ELF-1 (cell line): ENCODE results near the gene UBAP1.
"Not testable (repeated sequence)": the region's sequence is repeated elsewhere in the genome, so short reads cannot be mapped to it uniquely, and the experiment has no call there.

Source experiments
- DNase-seq: peaks from one replicate; pipeline ENCODE4 v3.0.0-alpha.2; 2016; ENCODE audit warnings: low read depth, low spot score

UBAP1 gene

GRCh38 chr9:34179213-34180136 lies 632 bp downstream of the UBAP1 start:
- no peak for DNase-seq

DNA sequence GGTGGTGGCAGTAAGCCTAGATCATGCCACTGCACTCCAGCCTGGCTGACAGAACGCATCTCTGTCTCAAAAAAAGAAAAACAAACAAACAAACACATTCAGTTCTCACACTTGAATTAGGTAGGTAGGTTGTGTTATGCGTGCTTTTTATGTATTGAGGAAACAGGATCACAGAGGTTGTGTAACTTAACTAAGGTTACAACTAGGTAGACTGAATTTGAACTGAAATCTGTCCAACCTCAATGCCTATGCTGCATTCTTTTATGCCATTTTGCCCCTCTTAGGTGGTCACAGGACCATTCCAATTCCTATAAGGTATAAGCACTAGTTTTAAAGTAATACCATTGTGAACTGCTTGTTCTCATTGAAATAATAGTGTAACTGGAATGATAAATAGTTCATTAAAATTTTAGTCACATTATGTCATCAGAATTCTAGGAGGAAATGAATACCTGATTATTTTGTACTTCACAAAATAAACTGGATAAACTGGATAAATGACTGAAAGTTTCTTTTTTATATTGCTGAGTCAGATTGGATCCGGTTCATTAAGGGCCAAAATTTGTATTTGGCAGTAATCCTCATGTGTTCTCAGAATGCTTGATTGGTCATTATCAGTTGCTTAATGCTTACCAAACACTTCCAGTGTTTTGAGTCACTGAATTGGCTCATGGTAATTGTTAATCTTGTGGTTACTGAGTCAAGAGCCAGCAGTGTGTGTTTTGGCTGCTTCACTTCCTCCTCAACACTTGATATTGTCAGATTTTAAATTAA lies 7.1 kb downstream of the UBAP1 start:
- no peak for DNase-seq

DNA sequence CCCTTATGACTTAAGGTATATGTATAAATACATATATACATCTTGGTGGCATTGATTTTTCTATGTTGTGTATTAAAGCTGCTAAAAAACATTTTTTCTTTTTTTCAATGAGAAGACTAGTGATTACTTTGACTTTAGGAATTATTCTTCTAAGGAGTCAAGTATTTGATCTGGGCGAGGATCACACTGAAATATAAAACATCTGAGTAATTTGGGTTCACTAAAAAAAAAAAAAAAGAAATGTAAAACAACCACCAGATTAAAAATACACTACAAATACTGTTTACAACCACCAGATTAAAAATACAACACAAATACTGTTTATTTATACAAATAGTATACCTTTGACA lies 9.0 kb downstream of the UBAP1 start:
- no peak for DNase-seq

DNA sequence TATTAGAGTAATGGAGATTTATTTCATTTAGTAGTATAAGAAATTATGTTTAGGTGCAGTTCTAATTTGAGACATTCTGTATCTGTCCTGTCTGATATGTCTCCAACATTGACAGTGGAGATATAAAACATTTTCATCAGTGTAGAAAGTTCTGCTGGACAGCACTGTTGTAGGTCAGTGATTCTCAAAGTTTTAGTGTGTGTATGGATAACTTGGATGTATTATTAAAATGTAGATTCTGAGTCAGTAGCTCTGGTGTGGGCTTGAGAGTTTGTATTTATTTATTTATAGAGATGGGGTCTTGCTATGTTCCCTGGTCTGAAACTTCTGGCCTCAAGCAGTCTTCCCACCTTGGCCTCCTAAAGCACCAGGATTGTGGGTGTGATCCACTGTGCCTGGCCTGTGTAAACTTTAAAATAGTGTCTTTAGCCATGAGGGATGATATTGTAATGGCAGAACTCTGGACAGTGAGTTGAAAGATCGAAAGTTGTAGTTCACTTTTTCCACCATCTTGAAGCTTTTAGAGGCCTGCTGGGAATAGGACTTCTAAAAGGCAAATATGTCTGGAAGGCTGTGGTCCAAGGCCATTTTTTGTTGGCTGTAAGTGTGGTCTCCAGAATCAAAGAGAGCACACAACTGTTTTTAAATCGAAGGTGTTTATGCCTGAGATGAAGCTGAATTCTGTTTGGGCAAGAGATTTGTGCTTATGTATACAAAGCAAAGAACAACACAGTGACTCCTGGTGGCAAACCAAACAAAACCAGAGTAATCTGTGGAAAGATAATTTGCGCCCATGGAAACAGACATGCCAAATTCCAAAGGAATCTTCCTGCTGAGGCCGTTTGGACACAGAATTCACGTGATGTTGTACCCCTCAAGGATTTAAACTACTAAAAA lies 12.4 kb downstream of the UBAP1 start:
- peak; percentile 46 for DNase-seq

- DNase-seq = no peak
Observed at GRCh38 chr9:34195143-34195542, 16.3 kb downstream of the UBAP1 start.

DNA sequence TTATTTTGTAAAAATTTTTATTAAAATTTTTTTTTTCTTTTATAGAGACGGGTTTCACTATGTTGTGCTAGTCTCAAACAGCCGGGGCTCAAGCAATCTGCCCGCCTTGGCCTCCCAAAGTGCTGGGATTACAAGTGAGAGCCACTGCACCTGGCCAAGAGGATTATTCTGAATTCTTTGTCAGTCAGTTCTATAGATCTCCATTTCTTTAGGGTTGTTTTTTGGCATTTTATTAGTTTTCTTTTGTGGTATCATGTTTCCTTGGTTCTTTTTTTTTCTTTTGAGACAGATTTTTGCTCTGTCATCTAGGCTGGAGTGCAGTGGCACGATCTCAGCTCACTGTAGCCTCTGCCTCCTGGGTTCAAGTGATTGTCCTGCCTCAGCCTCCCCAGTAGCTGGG lies 18.4 kb downstream of the UBAP1 start:
- DNase-seq = not testable (repeated sequence)

DNA sequence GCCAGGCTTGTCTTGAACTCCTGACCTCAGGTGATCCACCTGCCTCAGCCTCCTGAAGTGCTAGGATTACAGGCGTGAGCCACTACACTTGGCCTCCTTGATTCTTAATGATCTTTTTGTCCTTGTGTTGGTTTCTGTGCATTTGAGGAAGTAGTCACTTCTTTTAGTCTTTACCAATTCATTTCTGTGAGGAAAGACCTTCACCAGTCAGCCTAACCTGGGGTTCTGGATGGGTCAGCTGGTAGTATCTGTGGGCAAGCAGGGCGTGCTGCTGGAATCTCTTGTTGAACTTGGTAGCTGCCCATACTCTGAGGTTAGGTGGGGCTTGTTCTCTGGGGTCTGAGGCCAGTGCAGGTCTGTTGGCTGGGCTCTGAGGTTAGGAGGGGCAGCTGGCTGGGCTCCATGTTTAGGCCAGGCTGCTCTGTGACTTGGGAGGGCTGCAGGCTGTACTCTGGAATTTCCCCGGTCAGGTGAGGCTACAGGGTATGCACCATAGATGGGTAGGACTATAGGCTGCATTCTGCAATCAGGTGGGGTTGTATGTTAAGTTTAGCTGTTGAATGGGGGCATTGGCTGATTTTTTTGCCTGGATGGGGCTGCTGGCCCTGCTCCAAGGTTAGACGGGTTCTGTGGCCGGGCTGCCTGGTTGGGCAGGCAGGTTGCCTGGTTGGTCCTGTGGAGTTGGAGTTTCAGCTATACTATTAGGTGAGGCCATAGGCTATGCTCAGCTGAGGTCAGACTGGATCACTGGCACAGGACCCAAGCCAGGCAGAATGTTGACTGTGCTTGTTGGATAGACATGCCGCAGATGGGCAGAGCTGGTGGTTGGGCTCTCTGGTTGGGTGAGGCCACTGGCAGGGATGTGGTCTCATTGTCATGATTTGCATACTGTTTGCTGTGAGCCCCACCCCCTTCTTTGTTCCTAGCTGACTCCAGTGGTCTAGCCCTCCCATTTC lies 19.2 kb downstream of the UBAP1 start:
- peak; percentile 89 for DNase-seq

- no peak for DNase-seq
Observed at GRCh38 chr9:34200092-34200491, 21.2 kb downstream of the UBAP1 start.

DNA sequence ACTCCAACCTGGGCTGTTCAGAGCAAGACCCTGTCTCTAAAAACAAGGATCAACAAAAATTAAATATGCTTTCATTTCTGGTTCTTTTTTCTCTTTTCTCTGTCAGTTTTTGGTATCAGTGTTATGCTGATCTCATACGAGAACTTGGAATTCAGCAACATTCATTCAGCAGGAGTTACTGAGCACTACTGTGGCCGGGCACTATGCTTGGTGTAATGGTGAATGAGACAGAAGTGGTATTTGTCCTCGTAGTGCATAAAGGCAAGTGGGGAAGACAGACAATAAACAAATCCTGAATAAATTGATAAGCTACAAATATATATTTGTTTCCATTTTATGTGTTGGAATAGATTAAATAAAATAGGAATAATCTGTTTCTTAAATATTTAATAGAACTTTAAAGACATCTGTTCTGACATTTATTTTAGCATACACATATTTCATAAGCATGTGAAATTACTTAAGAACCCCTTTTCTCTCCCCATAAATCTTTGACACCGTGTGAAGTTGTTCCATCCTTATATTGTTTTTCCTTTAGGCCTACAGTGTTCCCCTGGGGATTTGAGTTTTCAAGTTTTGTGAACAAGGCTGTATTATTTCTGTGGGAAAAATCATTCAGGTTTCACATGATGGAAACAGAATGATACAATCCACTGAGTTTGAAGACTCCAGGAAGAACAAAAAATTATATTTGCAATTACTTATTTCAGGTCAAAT lies 24.6 kb downstream of the UBAP1 start:
- DNase-seq = no peak

DNA sequence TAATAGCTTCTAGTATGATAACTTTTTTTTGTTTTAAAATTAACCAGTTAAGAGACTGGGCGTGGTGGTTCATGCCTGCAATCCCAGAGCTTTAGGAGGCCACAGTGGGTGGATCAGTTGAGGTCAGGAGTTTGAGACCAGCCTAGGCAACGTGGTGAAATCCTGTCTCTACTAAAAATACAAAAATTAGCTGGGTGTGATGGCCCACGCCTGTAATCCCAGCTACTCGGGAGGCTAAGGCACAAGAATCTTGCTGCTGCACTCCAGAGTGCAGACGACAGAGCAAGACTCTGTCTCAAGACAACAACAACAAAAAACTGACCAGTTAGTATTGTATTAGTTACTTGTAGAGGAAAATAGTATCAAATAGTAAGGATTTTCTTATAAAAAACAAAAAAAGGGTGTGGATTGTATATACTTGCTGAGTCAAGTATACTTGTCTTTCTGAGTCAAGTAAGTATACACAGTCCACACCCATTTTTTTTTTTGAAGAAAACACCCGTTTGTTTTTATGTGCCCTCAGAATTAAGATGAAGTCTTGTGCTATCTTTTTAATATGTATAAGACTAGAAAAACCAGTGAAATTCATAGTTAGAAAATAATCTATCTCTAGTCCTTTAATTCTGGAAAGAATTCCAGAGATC lies 25.3 kb downstream of the UBAP1 start:
- DNase-seq = no peak

DNA sequence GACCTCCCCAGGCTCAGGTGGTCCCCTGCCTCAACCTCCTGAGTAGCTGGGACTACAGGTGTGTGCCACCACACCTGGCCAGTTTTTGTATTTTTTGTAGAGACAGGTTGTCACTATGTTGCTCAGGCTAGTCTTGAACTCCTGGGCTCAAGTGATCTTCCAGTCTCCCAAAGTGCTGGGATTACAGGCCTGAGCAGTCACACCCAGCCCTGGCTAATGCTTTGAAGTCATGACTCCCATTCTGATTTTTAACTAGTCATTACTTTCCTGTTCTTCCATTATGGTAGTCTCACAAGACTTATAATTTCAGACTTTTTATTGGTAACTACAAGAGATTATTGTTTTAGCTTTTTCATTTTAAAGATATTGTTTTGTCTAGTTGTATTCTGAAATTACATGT lies 26.3 kb downstream of the UBAP1 start:
- no peak for DNase-seq

- DNase-seq = no peak
Observed at GRCh38 chr9:34206561-34206960, 27.7 kb downstream of the UBAP1 start.

DNA sequence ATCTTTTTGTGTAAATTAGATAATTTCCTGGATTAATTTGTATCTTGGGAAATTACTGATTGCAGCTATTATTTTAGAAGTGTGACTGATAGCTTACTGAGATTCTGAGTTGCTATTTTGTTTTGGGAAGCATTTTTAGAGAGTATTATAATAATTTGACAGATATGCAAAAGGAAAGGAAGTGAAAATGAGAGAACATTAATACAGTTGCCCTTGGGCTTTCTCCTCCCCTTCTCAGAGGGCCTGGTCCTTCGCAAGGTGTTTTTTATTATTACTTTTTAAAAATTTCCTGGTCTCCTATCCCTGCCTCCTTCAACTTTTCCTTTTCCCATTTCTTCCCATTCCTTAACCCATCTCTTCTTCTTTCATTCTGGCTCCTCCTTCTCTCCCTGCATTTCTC lies 32.6 kb downstream of the UBAP1 start:
- DNase-seq = no peak

GRCh38 chr9:34214354-34215000 lies 35.6 kb downstream of the UBAP1 start:
- not testable (repeated sequence) for DNase-seq

DNA sequence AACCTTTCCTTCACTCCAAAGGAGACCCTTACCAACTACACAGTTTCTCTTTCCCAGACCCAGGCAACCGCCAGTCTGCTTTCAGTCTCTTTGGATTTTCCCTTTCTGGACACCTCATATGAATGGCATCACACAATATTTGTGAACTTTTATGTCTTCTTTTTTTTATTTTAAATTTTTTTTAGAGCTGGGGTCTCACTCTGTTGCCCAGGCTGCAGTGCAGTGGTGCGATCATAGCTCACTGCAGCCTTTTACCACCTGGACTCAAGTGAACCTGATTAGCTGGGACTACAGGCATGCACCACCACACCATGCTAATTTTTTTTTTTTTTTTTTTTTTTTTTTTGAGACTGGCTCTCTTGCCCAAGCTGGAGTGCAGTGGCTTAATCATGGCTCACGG lies 37.5 kb downstream of the UBAP1 start:
- DNase-seq = no peak

DNA sequence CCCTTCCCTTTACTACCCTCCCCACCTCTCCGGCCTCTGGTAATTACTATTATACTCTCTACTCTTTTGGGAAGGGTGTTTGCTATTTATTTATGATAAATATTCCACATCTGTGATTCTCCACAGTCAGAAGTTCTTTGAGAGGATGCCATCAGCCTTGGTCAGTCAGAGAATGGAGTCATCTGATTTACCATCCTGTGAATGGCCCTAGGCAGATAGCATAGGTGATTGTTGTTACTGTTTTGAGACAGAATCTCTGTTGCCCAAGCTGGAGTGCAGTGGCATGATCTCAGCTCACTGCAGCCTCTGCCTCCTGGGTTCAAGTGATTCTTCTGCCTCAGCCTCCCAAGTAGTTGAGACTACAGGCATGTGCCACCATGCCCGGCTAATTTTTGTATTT lies 38.2 kb downstream of the UBAP1 start:
- not testable (repeated sequence) for DNase-seq

DNA sequence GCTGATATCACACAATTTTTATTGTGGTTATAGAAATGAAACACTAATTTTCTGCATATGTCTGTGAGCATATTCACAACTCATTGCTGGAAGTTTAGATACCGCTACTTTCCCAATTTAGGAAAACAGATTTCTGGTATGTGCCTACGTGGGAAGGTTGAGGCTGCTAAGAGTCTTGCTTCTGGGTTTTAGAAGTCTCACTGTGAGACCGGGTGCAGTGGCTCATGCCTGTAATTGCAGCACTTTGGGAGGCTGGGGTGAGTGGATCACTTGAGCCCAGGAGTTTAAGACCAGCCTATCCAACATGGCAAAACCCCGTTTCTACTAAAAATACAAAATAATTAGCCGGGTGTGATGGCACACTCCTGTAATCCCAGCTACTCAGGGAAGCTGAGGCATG lies 39.6 kb downstream of the UBAP1 start:
- DNase-seq = no peak

DNA sequence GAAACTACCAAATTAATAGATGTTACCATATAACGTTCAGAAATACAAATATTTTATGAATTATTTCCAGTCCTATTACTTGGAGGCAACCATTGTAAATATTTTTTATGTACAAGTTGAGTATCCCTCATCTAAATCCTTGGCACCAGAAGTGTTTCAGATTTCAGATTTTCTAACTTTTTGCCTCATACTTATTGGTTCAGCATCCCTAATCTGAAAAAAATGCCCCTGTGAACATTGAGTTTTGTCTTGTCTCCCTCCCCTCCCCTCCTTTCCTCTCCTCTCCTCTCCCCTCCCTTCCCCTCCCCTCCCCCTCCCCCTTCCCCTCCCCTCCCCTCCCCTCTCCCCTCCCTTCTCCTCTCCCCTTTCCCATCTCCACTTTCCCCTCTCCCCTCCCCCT lies 40.6 kb downstream of the UBAP1 start:
- no peak for DNase-seq

DNA sequence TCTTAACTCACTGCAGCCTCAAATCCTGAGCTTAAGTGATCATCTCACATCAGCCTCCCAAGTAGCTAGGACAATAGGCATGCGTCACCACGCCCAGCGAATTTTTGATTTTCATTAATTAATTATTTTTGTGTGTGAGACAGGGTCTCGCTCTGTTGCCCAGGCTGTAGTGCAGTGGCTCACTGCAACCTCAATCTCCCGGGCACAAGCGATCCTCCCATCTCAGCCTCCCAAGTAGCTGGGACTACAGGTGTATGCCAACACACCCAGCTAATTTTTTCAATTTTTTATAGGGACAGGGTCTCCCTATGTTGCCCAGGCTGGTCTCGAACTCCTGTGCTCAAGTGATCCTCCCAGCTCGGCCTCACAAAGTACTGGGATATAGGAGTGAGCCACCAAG lies 41.4 kb downstream of the UBAP1 start:
- no peak for DNase-seq
